ENCODE measurements around the gene SLC25A26. TPM values are rescaled to one million over a fixed set of nuclear protein-coding genes. Genes with fewer than 3 reads are reported as not detected.

Gene SLC25A26
- total RNA-seq, 4 donors from 2014 or later: 8.5 to 26.3 (median 16.7) TPM

GRCh38 chr3:66348704-66349103 lies 127.9 kb downstream of the SLC25A26 start:
- Histone ChIP-seq H3K4me1 (no peaks in the 10 kb centered on the region), H3K36me3 (peaks cover 0 to 15% (median 0%) of the 10 kb centered on the region in 3 donors), H3K27me3 (no peaks in the 10 kb centered on the region), H3K27ac (no peak overlapping the region), H3K9me3 (no peaks in the 10 kb centered on the region), H3K4me3 (no peak overlapping the region)
- TF ChIP-seq POLR2A (IDR thresholded peaks at IDR 0.05): no peak
- no peak for TF ChIP-seq CTCF (IDR thresholded peaks at IDR 0.05)
- 86 to 90% methylated on average over 3 of the region's 3 CpGs for WGBS, 2 donors
- intact Hi-C loops (cut with DNase I): no loop called here
- no peak for DNase-seq

DNA sequence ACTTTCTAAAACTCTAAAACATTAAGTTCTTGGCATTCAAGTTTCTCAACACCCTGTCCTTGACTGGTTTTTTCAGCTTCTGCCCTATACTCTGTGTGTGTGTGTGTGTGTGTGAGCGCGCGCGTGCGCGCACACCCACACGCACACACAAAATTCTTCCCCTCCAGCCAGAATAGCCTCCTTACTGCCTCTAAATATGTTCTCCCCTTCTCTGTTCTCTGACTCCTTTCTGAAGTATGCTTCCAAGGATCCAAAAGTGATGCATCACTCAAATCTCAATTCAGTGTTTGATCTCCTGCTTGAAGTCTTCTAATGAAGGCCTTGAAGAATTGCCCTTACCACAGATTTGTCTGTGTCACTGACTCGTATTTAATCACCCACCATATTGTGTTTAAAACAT lies 129.8 kb downstream of the SLC25A26 start:
- Histone ChIP-seq H3K27ac (no peak overlapping the region), H3K9me3 (no peaks in the 10 kb centered on the region), H3K36me3 (peaks cover 0 to 15% (median 0%) of the 10 kb centered on the region in 3 donors), H3K4me3 (no peak overlapping the region), H3K4me1 (no peaks in the 10 kb centered on the region), H3K27me3 (no peaks in the 10 kb centered on the region)
- DNase-seq: no peak
- intact Hi-C loops (cut with DNase I): no loop called here
- WGBS, 2 donors: 90 to 96% methylated on average over 8 of the region's 8 CpGs
- TF ChIP-seq POLR2A (IDR thresholded peaks at IDR 0.05) (no peak), CTCF (IDR thresholded peaks at IDR 0.05) (no peak)

GRCh38 chr3:66353039-66353438 lies 132.2 kb downstream of the SLC25A26 start:
- WGBS, 2 donors: 88 to 96% methylated on average over 3 of the region's 3 CpGs
- Histone ChIP-seq H3K4me1 (no peaks in the 10 kb centered on the region), H3K27ac (no peak overlapping the region), H3K4me3 (no peak overlapping the region), H3K9me3 (no peaks in the 10 kb centered on the region), H3K27me3 (no peaks in the 10 kb centered on the region), H3K36me3 (no peaks in the 10 kb centered on the region)
- DNase-seq: no peak
- intact Hi-C loops (cut with DNase I): no loop called here
- TF ChIP-seq POLR2A (IDR thresholded peaks at IDR 0.05) (no peak), CTCF (IDR thresholded peaks at IDR 0.05) (no peak)

GRCh38 chr3:66353530-66353929 lies 132.7 kb downstream of the SLC25A26 start:
- no peak for DNase-seq
- no peaks in the 10 kb centered on the region for H3K36me3 ChIP-seq
- no peak overlapping the region for H3K4me3 ChIP-seq
- TF ChIP-seq POLR2A (IDR thresholded peaks at IDR 0.05) (no peak), CTCF (IDR thresholded peaks at IDR 0.05) (no peak)
- 75 to 82% methylated on average over 6 of the region's 6 CpGs for WGBS, 2 donors
- no peaks in the 10 kb centered on the region for H3K9me3 ChIP-seq
- H3K4me1 ChIP-seq: no peaks in the 10 kb centered on the region
- H3K27me3 ChIP-seq: no peaks in the 10 kb centered on the region
- H3K27ac ChIP-seq: no peak overlapping the region
- intact Hi-C loops (cut with DNase I): no loop called here

DNA sequence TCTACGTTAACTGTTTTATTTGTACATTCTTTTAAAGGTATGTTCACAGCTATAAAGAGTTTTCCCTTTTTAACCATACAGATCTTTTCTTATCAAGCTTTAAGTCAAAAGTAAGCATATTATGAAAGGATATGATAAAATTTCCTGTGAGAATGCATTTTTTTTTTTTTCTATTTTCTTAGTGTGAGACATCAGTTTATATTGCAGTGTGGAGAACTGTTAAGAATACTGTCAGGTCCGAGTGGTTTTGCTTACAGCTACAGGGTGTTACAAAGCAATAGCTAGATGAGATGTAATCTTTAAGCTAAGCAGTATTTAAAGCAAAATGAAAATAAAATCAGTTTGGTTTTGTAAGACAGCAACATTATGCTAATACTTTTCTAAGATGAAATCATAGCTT lies 133.2 kb downstream of the SLC25A26 start:
- no peaks in the 10 kb centered on the region for H3K4me1 ChIP-seq
- H3K27ac ChIP-seq: no peak overlapping the region
- no peaks in the 10 kb centered on the region for H3K36me3 ChIP-seq
- DNase-seq: no peak
- TF ChIP-seq CTCF (IDR thresholded peaks at IDR 0.05) (no peak), POLR2A (IDR thresholded peaks at IDR 0.05) (no peak)
- no peak overlapping the region for H3K4me3 ChIP-seq
- 64 to 70% methylated on average over 2 of the region's 2 CpGs for WGBS, 2 donors
- intact Hi-C loops (cut with DNase I): no loop called here
- no peaks in the 10 kb centered on the region for H3K27me3 ChIP-seq
- H3K9me3 ChIP-seq: no peaks in the 10 kb centered on the region
